HCT116 (cell line): ENCODE results near the gene ZNF836.
A peak's percentile ranks its signal among the peaks of the same experiment; 100 is the strongest.

Experiments used
- CTCF ChIP-seq, 3 experiments: fragments of 200-600 bp in 1 of 3; sonication (generic) in 1 of 3; IDR thresholded peaks in 2 of 3; conservative IDR thresholded peaks in 1 of 3; 2 replicates each; pipeline ENCODE4 v1.5.1; 2012 to 2017; ENCODE audit warnings: low read depth in 2 of 3, low read length in 2 of 3, antibody characterized with exemption in 1 of 3, borderline replicate concordance in 1 of 3, control low read depth in 1 of 3, mild to moderate bottlenecking in 1 of 3, mixed read lengths in 1 of 3, mixed run types in 1 of 3, moderate library complexity in 1 of 3; ENCODE audit not compliant: insufficient read depth in 1 of 3
- SP1 ChIP-seq: IDR thresholded peaks from 2 replicates; pipeline ENCODE4 v1.6.1; 2012; ENCODE audit warnings: low read depth
- ZNF274 ChIP-seq: fragments of 200-500 bp; sonication (Bioruptor generic); IDR thresholded peaks from 2 replicates; pipeline ENCODE4 v1.6.1; 2014; ENCODE audit warnings: mild to moderate bottlenecking, low read depth, low read length, inconsistent platforms
- TF ChIP-seq, protein P1 (sequence below): IDR thresholded peaks from 2 replicates; pipeline ENCODE4 v1.6.1; 2012

GRCh38 chr19:52189735-52190486 is 18.5 kb upstream of the ZNF836 start, which contains the start of gene PPP2R1A:
- TF ChIP-seq ZNF274 = no peak
- TF ChIP-seq, protein P1, sequence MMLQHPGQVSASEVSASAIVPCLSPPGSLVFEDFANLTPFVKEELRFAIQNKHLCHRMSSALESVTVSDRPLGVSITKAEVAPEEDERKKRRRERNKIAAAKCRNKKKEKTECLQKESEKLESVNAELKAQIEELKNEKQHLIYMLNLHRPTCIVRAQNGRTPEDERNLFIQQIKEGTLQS = no peak
- no peak for TF ChIP-seq CTCF (IDR thresholded peaks at IDR 0.05 in 2 of 3, conservative IDR thresholded peaks at IDR 0.05 in 1 of 3; ENCODE audit: borderline replicate concordance in 1 of 3, insufficient read depth in 1 of 3, low read depth in 2 of 3, low read length in 2 of 3)
- TF ChIP-seq SP1 = peak; percentile 95
